PC-9 (cell line): ENCODE data around the gene BRIP1.

ENCODE experiments used
- CTCF ChIP-seq: fragments of 200-600 bp; sonication (generic); conservative IDR thresholded peaks from 2 replicates; pipeline ENCODE4 v1.6.1; 2017; ENCODE audit warnings: mixed run types, antibody characterized with exemption, mild to moderate bottlenecking, moderate library complexity
- EZH2 ChIP-seq: fragments of 200-600 bp; sonication (generic); IDR thresholded peaks from 2 replicates; pipeline ENCODE4 v1.8.0; 2017; ENCODE audit warnings: antibody characterized with exemption, low read depth

- TF ChIP-seq CTCF (no peak), EZH2 (no peak)
Measured at GRCh38 chr17:61646482-61646881, 216.8 kb downstream of the BRIP1 start.
